Vagina (tissue), 2 donors: Measurements from ENCODE around the gene AKR1D1.

ENCODE experiments used
- CTCF ChIP-seq, 3 experiments: fragments of 450-650 bp in 2 of 3; fragments of 200-600 bp in 1 of 3; sonication (generic) in 1 of 3; IDR thresholded peaks; one replicate each; pipeline ENCODE4 v1.5.1; 2017 to 2019; ENCODE audit warnings: antibody characterized with exemption in 3 of 3, mild to moderate bottlenecking in 2 of 3, moderate library complexity in 2 of 3
- POLR2A ChIP-seq, 2 donors: fragments of 450-650 bp; IDR thresholded peaks; one replicate each; pipeline ENCODE4 v1.6.1; 2017; ENCODE audit warnings: antibody characterized with exemption in 2 of 2, mild to moderate bottlenecking in 2 of 2, moderate library complexity in 2 of 2
- POLR2AphosphoS5 ChIP-seq, 2 donors: sonication (generic); formaldehyde crosslinking; IDR thresholded peaks; one replicate each; pipeline ENCODE4 v1.9.0; 2017; ENCODE audit warnings: antibody characterized with exemption in 2 of 2, mild to moderate bottlenecking in 2 of 2, low read depth in 1 of 2; ENCODE audit not compliant: insufficient read depth in 1 of 2

- TF ChIP-seq CTCF (IDR thresholded peaks at IDR 0.05) (no peak), POLR2AphosphoS5 (IDR thresholded peaks at IDR 0.05; ENCODE audit: insufficient read depth in 1 of 2, low read depth in 1 of 2) (no peak), POLR2A (IDR thresholded peaks at IDR 0.05) (no peak)
These were observed 61.3 kb downstream of the AKR1D1 start for GRCh38 chr7:138137423-138138171.
